ENCODE data around the gene PFN1. TPM values are rescaled to one million over a fixed set of nuclear protein-coding genes. Genes with fewer than 3 reads are reported as not detected.
"Not testable (repeated sequence)": the region's sequence is repeated elsewhere in the genome, so short reads cannot be mapped to it uniquely, and the experiment has no call there.

Gene PFN1
- polyA plus RNA-seq, 1 donor from 2014 or later: 145 TPM

GRCh38 chr17:4908711-4909496 lies 39.4 kb downstream of the PFN1 start:
- no peaks in the 10 kb centered on the region for H3K9me3 ChIP-seq (ENCODE audit: low read length)
- H2AFZ ChIP-seq (ENCODE audit: low read depth, low read length): no peak overlapping the region
- H3K27ac ChIP-seq (ENCODE audit: low read length): no peak overlapping the region
- no peak overlapping the region for H3K9ac ChIP-seq (ENCODE audit: low read length)
- no peak overlapping the region for H3K4me3 ChIP-seq (ENCODE audit: low read length)
- no peaks in the 10 kb centered on the region for H3F3A ChIP-seq (ENCODE audit: insufficient read depth, low read length, poor library complexity, severe bottlenecking)
- no peaks in the 10 kb centered on the region for H3K36me3 ChIP-seq (ENCODE audit: insufficient read depth, low read length)
- H3K27me3 ChIP-seq (ENCODE audit: insufficient read depth, low read depth, low read length): no peaks in the 10 kb centered on the region
- no peaks in the 10 kb centered on the region for H4K20me1 ChIP-seq (ENCODE audit: insufficient read depth)
- TF ChIP-seq SMC3 (conservative IDR thresholded peaks at IDR 0.05; ENCODE audit: poor library complexity) (peak; percentile 69), EP300 (conservative IDR thresholded peaks at IDR 0.05; ENCODE audit: poor library complexity, severe bottlenecking) (no peak), RAD21 (conservative IDR thresholded peaks at IDR 0.05) (peak; percentile 66), CTCF (IDR thresholded peaks at IDR 0.05; ENCODE audit: poor library complexity, severe bottlenecking) (peak; percentile 74)
- H3K79me2 ChIP-seq (replicated peaks; ENCODE audit: insufficient read depth, low read length): no peaks in the 10 kb centered on the region
- no peaks in the 10 kb centered on the region for H3K9me2 ChIP-seq (ENCODE audit: insufficient read depth, low read length)
- no peak overlapping the region for H3K4me2 ChIP-seq (ENCODE audit: low read length)

GRCh38 chr17:4908301-4908700 lies 40.0 kb downstream of the PFN1 start:
- Histone ChIP-seq H4K20me1 (ENCODE audit: insufficient read depth) (no peaks in the 10 kb centered on the region), H3K9me2 (ENCODE audit: insufficient read depth, low read length) (no peaks in the 10 kb centered on the region), H3F3A (ENCODE audit: insufficient read depth, low read length, poor library complexity, severe bottlenecking) (no peaks in the 10 kb centered on the region), H3K36me3 (ENCODE audit: insufficient read depth, low read length) (no peaks in the 10 kb centered on the region), H3K9ac (ENCODE audit: low read length) (no peak overlapping the region), H3K9me3 (ENCODE audit: low read length) (no peaks in the 10 kb centered on the region), H3K79me2 (replicated peaks; ENCODE audit: insufficient read depth, low read length) (no peaks in the 10 kb centered on the region), H3K27ac (ENCODE audit: low read length) (no peak overlapping the region), H2AFZ (ENCODE audit: low read depth, low read length) (no peak overlapping the region), H3K4me2 (ENCODE audit: low read length) (no peak overlapping the region), H3K27me3 (ENCODE audit: insufficient read depth, low read depth, low read length) (no peaks in the 10 kb centered on the region), H3K4me3 (ENCODE audit: low read length) (no peak overlapping the region)
- TF ChIP-seq RAD21 (conservative IDR thresholded peaks at IDR 0.05): no peak
- no peak for TF ChIP-seq POLR2AphosphoS5 (IDR thresholded peaks at IDR 0.05)
- TF ChIP-seq CTCF (IDR thresholded peaks at IDR 0.05; ENCODE audit: poor library complexity, severe bottlenecking): no peak
- TF ChIP-seq REST (IDR thresholded peaks at IDR 0.05; ENCODE audit: borderline replicate concordance): no peak
- TF ChIP-seq TAF1 (IDR thresholded peaks at IDR 0.05; ENCODE audit: low read depth): no peak
- TF ChIP-seq EZH2 (IDR thresholded peaks at IDR 0.05; ENCODE audit: borderline replicate concordance, insufficient read depth, low read length, poor library complexity, severe bottlenecking): no peak
- no peak for TF ChIP-seq SMC3 (conservative IDR thresholded peaks at IDR 0.05; ENCODE audit: poor library complexity)
- no peak for TF ChIP-seq MXI1 (conservative IDR thresholded peaks at IDR 0.05; ENCODE audit: poor library complexity, severe bottlenecking)
- TF ChIP-seq EP300 (conservative IDR thresholded peaks at IDR 0.05; ENCODE audit: poor library complexity, severe bottlenecking): no peak

GRCh38 chr17:4906642-4907041 lies 41.7 kb downstream of the PFN1 start:
- H4K20me1 ChIP-seq (ENCODE audit: insufficient read depth); H3K79me2 ChIP-seq (replicated peaks; ENCODE audit: insufficient read depth, low read length): not testable (repeated sequence)

More at GRCh38 chr17:4906642-4907041, 41.7 kb downstream of the PFN1 start:
- H3K9me3 ChIP-seq (ENCODE audit: low read length); H3K36me3 ChIP-seq (ENCODE audit: insufficient read depth, low read length); H3K27ac ChIP-seq (ENCODE audit: low read length); H3K9ac ChIP-seq (ENCODE audit: low read length); H3K9me2 ChIP-seq (ENCODE audit: insufficient read depth, low read length); H3K4me3 ChIP-seq (ENCODE audit: low read length); H3F3A ChIP-seq (ENCODE audit: insufficient read depth, low read length, poor library complexity, severe bottlenecking); H2AFZ ChIP-seq (ENCODE audit: low read depth, low read length); H3K4me2 ChIP-seq (ENCODE audit: low read length); H3K27me3 ChIP-seq (ENCODE audit: insufficient read depth, low read depth, low read length): not testable (repeated sequence)
